GM19438 (cell line): Measurements from ENCODE around the gene PTPRN2.

Experiments
- ATAC-seq: cut with Tn5 transposase; IDR thresholded peaks from one replicate; pipeline ENCODE4 v1.9.1; 2021; ENCODE audit warnings: low read depth; ENCODE audit not compliant: unreplicated experiment

Gene PTPRN2

DNA sequence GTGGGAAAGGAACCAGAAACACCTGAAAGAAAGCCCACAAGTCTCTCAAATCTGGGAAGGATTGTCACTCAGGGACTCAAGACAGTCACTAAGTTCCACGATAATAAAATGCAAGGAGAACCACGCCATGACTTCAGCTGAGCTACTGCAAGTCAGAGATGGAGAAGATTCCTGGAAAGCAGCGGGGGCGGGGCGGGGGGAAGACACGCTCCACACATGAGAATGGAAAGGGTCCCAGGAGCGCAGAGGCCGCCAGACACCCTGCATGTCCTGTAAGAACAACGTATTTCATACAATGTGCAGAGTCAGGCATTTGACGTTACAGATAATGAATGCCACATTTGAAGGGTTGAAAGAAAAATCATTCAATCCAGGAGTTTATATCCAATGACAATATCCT lies 448.1 kb downstream of the PTPRN2 start:
- no peak for ATAC-seq

- no peak for ATAC-seq
These were observed 449.4 kb downstream of the PTPRN2 start for GRCh38 chr7:158138329-158138597.

DNA sequence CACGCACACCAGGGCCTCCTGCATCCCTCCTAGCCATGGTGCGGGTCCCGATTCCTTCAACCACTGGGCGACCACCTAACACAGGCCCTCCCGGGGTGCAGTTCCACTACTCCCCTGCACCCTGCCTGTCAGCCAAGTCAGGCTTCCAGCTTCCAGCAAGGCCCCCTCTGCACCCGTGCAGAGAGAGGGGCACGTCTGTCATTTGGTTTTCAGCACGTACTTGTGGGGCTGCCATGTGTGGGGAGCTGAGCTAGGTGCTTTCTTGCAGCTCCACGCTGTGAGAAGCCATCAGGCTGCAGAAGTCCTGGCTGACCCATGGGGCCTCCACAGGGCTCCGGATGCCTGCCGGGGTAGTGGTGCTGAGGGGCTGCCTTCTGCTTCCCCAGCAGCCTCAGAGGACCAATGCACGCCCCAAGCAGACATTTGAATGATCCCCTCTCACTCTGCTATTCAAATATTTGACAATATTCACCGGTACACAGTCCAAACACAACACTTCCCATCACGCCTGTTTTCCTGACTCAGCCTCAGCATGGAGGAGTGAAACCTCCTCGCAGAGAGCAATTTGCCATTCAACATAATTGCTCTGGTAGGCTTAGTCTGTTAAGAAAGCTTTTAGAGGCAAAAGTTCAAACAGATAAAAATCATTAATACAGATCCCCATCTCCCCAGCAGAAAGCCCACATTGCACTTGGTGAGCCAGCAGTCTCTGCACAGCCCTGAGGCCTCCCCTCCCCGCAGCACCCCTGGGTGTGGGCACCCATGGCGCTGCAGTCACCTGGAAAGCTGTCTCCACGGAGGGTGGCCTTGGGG lies 449.9 kb downstream of the PTPRN2 start:
- ATAC-seq, result no peak

- no peak for ATAC-seq
These were observed 451.7 kb downstream of the PTPRN2 start for GRCh38 chr7:158135931-158136330.

DNA sequence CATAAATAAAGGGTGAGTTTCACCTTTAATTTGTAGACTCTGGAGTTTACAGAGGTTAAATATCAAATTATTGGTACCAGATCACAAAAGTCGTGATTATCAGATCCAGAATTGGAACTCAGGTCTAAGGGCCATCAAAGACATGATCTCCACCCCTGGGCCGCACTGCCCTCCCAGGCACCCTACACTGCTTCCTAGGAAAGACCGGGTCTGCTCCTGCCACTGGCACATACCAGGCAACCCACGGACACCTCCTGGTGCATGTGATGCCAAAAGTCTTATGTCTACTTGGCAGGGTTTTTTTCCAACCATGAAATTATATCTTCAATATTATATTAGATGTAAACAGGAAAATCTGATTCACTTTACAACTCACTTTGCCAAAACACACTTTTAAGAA lies 452.8 kb downstream of the PTPRN2 start:
- no peak for ATAC-seq

GRCh38 chr7:158133515-158134271 lies 453.9 kb downstream of the PTPRN2 start:
- no peak for ATAC-seq

- no peak for ATAC-seq
These were observed 454.6 kb downstream of the PTPRN2 start for GRCh38 chr7:158133057-158133456.

- ATAC-seq, result no peak
These were observed 457.6 kb downstream of the PTPRN2 start for GRCh38 chr7:158130023-158130409.

- no peak for ATAC-seq
These were observed 458.3 kb downstream of the PTPRN2 start for GRCh38 chr7:158129037-158130022.

DNA sequence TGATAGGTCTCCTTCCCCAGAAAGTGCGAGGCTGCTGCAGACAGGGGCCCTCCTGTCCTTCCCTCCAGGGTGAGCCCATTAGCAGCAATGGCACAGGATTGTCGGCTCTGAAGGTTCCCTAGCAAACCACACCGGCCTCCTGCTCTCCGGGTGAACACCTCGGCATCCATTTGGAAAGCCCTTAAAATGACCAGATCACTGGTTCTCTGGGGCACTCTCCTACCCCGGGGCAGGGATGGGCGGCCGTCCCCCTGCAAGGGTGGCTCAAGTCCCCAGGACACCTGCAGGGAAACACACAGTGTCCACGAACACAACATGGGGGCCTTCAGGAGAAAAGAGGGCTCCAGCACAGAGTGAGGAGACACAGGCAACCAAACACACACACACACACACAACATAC lies 459.1 kb downstream of the PTPRN2 start:
- ATAC-seq, result no peak

- no peak for ATAC-seq
These were observed 460.4 kb downstream of the PTPRN2 start for GRCh38 chr7:158127241-158127640.

GRCh38 chr7:158126661-158127060 lies 461.0 kb downstream of the PTPRN2 start:
- ATAC-seq, result no peak

- no peak for ATAC-seq
These were observed 461.9 kb downstream of the PTPRN2 start for GRCh38 chr7:158125721-158126120.

DNA sequence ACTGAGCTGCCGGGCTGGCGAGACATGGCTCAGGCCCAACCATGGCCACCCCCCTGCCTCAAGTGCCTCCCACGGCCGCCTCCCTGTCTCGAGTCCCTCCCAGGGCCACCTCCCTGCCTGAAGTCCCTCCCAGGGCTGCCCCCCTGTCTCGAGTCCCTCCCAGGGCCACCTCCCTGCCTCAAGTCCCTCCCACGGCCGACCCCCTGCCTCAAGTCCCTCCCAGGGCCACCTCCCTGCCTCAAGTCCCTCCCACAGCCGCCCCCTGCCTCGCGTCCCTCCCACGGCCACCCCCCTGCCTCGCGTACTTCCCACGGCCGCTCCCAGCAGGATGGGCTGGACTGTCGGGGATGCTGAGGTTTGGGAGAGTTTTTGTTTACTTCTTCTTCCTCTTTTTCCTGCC lies 462.5 kb downstream of the PTPRN2 start:
- ATAC-seq, result no peak

DNA sequence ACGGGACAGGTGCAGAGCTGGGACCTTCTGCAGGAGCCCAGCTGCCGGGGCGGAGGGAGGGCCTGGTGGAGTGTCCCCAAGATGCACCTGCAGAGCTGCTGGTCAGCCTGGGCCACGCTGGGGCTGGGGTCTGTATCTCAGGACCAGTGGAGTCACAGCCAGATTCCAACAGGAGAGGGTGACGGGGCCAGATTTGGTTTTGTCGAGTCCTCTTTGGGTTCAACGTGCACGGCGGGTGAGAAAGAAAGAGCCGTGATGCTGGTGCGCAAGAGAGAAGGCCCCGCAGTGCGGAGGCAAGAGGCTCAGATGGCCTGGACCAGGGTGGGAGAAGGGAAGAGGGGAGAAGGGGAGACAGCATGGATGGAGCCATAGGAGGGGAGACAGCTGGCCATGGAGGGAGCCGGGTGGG lies 462.9 kb downstream of the PTPRN2 start:
- no peak for ATAC-seq

DNA sequence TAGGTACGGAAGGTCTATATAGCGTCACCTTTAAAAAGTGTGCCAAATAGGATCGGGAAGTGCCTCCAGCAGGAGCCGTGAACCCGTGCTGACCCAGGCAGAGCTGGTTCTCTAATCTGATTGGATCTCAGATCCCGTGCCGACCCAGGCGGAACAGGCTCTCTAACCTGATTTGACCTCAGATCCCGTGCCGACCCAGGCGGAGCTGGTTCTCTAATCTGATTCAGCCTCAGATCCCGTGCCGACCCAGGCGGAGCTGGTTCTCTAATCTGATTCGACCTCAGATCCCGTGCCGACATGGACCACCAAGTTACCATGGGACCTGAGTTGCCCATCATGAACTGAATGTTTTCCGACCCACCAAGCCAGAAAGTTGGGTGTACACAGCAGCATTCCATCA lies 463.9 kb downstream of the PTPRN2 start:
- ATAC-seq, result no peak

DNA sequence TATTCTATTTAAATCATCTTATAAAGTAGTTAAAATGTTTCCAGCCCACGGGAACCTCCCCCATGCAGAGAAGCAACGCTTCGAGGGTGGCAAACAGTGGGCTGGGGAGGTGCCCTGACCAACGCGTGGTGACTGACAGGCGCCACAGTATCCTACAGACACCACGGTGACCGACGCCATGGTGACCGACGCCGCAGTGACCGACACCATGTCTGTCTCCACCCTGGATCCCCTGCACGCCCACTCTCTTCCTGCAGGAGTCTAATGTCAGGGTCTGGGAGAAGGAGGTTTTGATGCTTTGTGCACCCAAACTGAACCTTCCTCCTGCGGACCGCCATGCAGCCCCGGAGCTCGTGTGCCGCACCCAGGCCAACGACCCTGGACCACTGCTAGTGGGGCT lies 464.4 kb downstream of the PTPRN2 start:
- ATAC-seq, result no peak

DNA sequence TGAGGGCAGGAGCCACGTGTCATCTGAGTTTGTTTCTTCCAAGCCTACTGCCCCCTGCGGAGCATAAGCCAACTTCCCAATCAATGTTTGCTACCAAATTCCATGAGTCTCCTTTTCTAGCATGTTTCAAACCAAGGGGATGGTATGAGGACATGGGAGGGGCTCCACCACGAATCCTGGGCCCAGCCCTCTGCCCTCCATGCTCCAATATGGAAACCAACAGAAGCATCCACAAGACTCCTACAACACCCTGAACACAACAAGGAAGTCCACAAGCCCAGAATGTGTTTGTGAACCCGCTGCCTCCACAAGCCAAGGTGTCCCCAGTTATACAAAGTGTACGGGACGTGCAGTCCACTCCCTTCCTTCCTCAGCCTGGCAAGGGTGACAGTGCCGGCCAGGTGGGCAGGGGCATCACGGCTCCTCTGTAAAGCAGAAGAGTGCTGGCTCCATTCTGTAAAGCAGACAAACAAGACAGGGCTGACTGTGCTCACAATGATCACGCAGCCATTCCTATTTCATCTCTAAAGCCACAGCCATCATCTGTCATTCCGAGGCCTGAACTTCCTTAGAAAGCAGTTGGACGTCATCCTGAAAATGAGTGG lies 466.1 kb downstream of the PTPRN2 start:
- no peak for ATAC-seq

DNA sequence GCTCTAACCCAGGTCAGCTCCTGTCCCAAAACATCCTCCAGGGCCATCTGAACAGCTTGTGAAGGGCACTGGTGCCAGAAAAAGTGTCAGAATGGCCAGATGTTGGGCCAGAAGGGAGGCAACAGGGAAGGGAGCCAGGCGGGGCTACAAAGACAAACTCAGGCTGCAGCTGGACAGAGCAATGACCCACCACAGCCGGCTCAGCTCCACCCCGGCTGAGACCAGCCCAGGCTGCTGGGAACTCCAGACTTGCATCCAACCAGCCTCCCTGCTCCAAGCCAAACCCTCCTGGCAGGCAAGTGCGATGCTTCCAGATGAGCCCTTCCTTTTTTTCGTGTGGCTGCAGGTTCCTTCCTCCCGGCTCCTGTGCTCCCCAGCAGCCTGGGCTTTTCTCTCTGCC lies 466.9 kb downstream of the PTPRN2 start:
- ATAC-seq, result no peak

- ATAC-seq, result no peak
These were observed 467.3 kb downstream of the PTPRN2 start for GRCh38 chr7:158120316-158120715.
